H9 (cell line): ENCODE results near the gene PDE4B. TPM values are rescaled to one million over a fixed set of nuclear protein-coding genes. Genes with fewer than 3 reads are reported as not detected.

Experiments used
- DNase-seq: peaks from one replicate; pipeline ENCODE4 v3.0.0-alpha.2; 2017
- H2AFZ ChIP-seq: one replicate; pipeline ENCODE4 v1.6.1; 2013; ENCODE audit warnings: mild to moderate bottlenecking, low read length, control low read depth, moderate library complexity
- H2AK5ac ChIP-seq: 2 replicates; pipeline ENCODE4 v1.6.1; 2013; ENCODE audit warnings: low read length, control low read depth, mixed read lengths; ENCODE audit not compliant: insufficient read length
- H2BK120ac ChIP-seq: one replicate; pipeline ENCODE4 v1.6.1; 2013; ENCODE audit warnings: low read depth, mild to moderate bottlenecking, low read length, control low read depth, inconsistent platforms; ENCODE audit not compliant: poor library complexity, severe bottlenecking
- H2BK12ac ChIP-seq: 2 replicates; pipeline ENCODE4 v1.6.1; 2013; ENCODE audit warnings: low read length, control low read depth, mixed read lengths, low read depth; ENCODE audit not compliant: insufficient read length
- H2BK15ac ChIP-seq: 2 replicates; pipeline ENCODE4 v1.6.1; 2013; ENCODE audit warnings: low read depth, low read length, control low read depth
- H2BK20ac ChIP-seq: one replicate; pipeline ENCODE4 v1.6.1; 2013; ENCODE audit warnings: low read depth, mild to moderate bottlenecking, low read length, control low read depth, inconsistent platforms; ENCODE audit not compliant: poor library complexity, severe bottlenecking
- H2BK5ac ChIP-seq: 2 replicates; pipeline ENCODE4 v1.6.1; 2013; ENCODE audit warnings: low read length, control low read depth, mixed read lengths; ENCODE audit not compliant: insufficient read length
- H3K14ac ChIP-seq: 2 replicates; pipeline ENCODE4 v1.6.1; 2013; ENCODE audit warnings: low read length, control low read depth; ENCODE audit not compliant: insufficient read depth
- H3K18ac ChIP-seq: 2 replicates; pipeline ENCODE4 v1.6.1; 2013; ENCODE audit warnings: low read depth, mild to moderate bottlenecking, mixed read lengths, low read length, control low read depth; ENCODE audit not compliant: insufficient read length
- H3K23ac ChIP-seq: 2 replicates; pipeline ENCODE4 v1.6.1; 2013; ENCODE audit warnings: low read length, control low read depth, mixed read lengths, low read depth; ENCODE audit not compliant: insufficient read length
- H3K23me2 ChIP-seq: 2 replicates; pipeline ENCODE4 v1.6.1; 2013; ENCODE audit warnings: low read depth, mild to moderate bottlenecking, mixed read lengths, low read length, control low read depth; ENCODE audit not compliant: insufficient read length, poor library complexity, severe bottlenecking
- H3K27ac ChIP-seq: 2 replicates; pipeline ENCODE4 v1.5.1; 2013; ENCODE audit warnings: low read length, control low read depth, mixed read lengths, low read depth; ENCODE audit not compliant: insufficient read length
- H3K27me3 ChIP-seq: 2 replicates; pipeline ENCODE4 v1.6.1; 2013; ENCODE audit warnings: low read length, control low read depth, inconsistent platforms; ENCODE audit not compliant: insufficient read depth
- H3K4ac ChIP-seq: 2 replicates; pipeline ENCODE4 v1.6.1; 2013; ENCODE audit warnings: low read depth, mild to moderate bottlenecking, control low read depth, inconsistent platforms, low read length, moderate library complexity
- H3K4me1 ChIP-seq: 2 replicates; pipeline ENCODE4 v1.6.1; 2013; ENCODE audit warnings: low read length, control low read depth, inconsistent platforms; ENCODE audit not compliant: insufficient read depth
- H3K4me2 ChIP-seq: 2 replicates; pipeline ENCODE4 v1.6.1; 2013; ENCODE audit warnings: low read length, control low read depth, mixed read lengths; ENCODE audit not compliant: insufficient read length, insufficient read depth
- H3K56ac ChIP-seq: 2 replicates; pipeline ENCODE4 v1.6.1; 2013; ENCODE audit warnings: low read depth, mild to moderate bottlenecking, mixed read lengths, low read length, control low read depth; ENCODE audit not compliant: insufficient read length
- H3K79me1 ChIP-seq: 2 replicates; pipeline ENCODE4 v1.6.1; 2013; ENCODE audit warnings: low read depth, mild to moderate bottlenecking, moderate library complexity, low read length, control low read depth, inconsistent platforms; ENCODE audit not compliant: insufficient read depth, poor library complexity, severe bottlenecking
- H3K79me2 ChIP-seq: 2 replicates; pipeline ENCODE4 v1.6.1; 2013; ENCODE audit warnings: low read length, control low read depth, inconsistent platforms; ENCODE audit not compliant: insufficient read depth
- H3K9ac ChIP-seq: 2 replicates; pipeline ENCODE4 v1.6.1; 2013; ENCODE audit warnings: low read length, control low read depth, mixed read lengths; ENCODE audit not compliant: insufficient read length; ENCODE audit errors: extremely low read depth
- H3K9me3 ChIP-seq: one replicate; pipeline ENCODE4 v1.6.1; 2013; ENCODE audit warnings: low read depth, low read length, inconsistent platforms; ENCODE audit not compliant: control insufficient read depth
- H3T11ph ChIP-seq: one replicate; pipeline ENCODE4 v1.6.1; 2013; ENCODE audit warnings: mild to moderate bottlenecking, low read length, control low read depth, inconsistent platforms
- H4K20me1 ChIP-seq: one replicate; pipeline ENCODE4 v1.6.1; 2013; ENCODE audit not compliant: control insufficient read depth, insufficient read length, insufficient read depth
- H4K5ac ChIP-seq: 2 replicates; pipeline ENCODE4 v1.6.1; 2013; ENCODE audit warnings: low read depth, mild to moderate bottlenecking, mixed read lengths, low read length, control low read depth; ENCODE audit not compliant: insufficient read length
- H4K8ac ChIP-seq: replicated peaks from 2 replicates; pipeline ENCODE4 v1.6.1; 2013; ENCODE audit warnings: low read length, control low read depth, mixed read lengths, low read depth; ENCODE audit not compliant: insufficient read length
- H4K91ac ChIP-seq: 2 replicates; pipeline ENCODE4 v1.6.1; 2013; ENCODE audit warnings: low read depth, mild to moderate bottlenecking, moderate library complexity, mixed read lengths, low read length, control low read depth; ENCODE audit not compliant: insufficient read length
- H3K27ac Mint-ChIP-seq, 3 experiments: 2 replicates in 2 of 3; 3 replicates in 1 of 3; pipeline ENCODE4 v1.8.0; 2020 to 2021; ENCODE audit warnings: mixed read lengths in 3 of 3, mild to moderate bottlenecking in 1 of 3, moderate library complexity in 1 of 3
- H3K27me3 Mint-ChIP-seq: 2 replicates; pipeline ENCODE4 v1.8.0; 2021; ENCODE audit warnings: low read depth, mild to moderate bottlenecking, moderate library complexity, mixed read lengths
- H3K36me3 Mint-ChIP-seq, 3 experiments: 2 replicates in 2 of 3; 3 replicates in 1 of 3; pipeline ENCODE4 v1.8.0; 2020 to 2021; ENCODE audit warnings: low read depth in 3 of 3, mixed read lengths in 3 of 3; ENCODE audit not compliant: insufficient read depth in 1 of 3
- H3K4me1 Mint-ChIP-seq, 2 experiments: 2 replicates each; pipeline ENCODE4 v1.8.0; 2020; ENCODE audit warnings: mixed read lengths in 2 of 2
- H3K4me3 Mint-ChIP-seq, 2 experiments: 2 replicates in 1 of 2; 3 replicates in 1 of 2; pipeline ENCODE4 v1.8.0; 2020 to 2021; ENCODE audit warnings: mild to moderate bottlenecking in 2 of 2, mixed read lengths in 2 of 2, moderate library complexity in 1 of 2
- H3K9me3 Mint-ChIP-seq, 2 experiments: 2 replicates in 1 of 2; 3 replicates in 1 of 2; pipeline ENCODE4 v1.8.0; 2020; ENCODE audit warnings: mild to moderate bottlenecking in 2 of 2, mixed read lengths in 2 of 2, moderate library complexity in 1 of 2
- CTCF ChIP-seq: fragments of 200-600 bp; sonication (generic); conservative IDR thresholded peaks from 3 replicates; pipeline ENCODE4 v1.8.0; 2021; ENCODE audit warnings: antibody characterized with exemption, mild to moderate bottlenecking
- WGBS: extraction: QIAGEN DNeasy Blood & Tissue Kit; methylation state at CpG from one replicate; pipeline ENCODE4 v1.1.7; 2013; ENCODE audit warnings: missing lambda C conversion rate, low lambda C conversion rate, mixed read lengths; ENCODE audit not compliant: insufficient read length; ENCODE audit errors: extremely low coverage; 5-methylcytosine and 5-hydroxymethylcytosine counted together
- total RNA-seq: library from RNA; stranded (reverse); gene quantifications from 2 replicates; pipeline ENCODE4 v1.2.1, GENCODE V29; 2021

Gene PDE4B
- total RNA-seq, 1 experiment from 2014 or later: 19.8 TPM

GRCh38 chr1:66282343-66282852 lies 489.7 kb downstream of the PDE4B start:
- Histone ChIP-seq H3K9ac (no peak overlapping the region), H3K14ac (no peak overlapping the region), H3K4me1 (no peaks in the 10 kb centered on the region; the same call in 1 of the 2 replicates), H3K79me1 (no peaks in the 10 kb centered on the region), H3K27me3 (no peaks in the 10 kb centered on the region; the same call in 1 of the 2 replicates), H3T11ph (no peak overlapping the region), H4K20me1 (no peaks in the 10 kb centered on the region), H3K18ac (no peak overlapping the region), H3K4ac (no peak overlapping the region), H2AK5ac (no peak overlapping the region), H3K4me2 (no peak overlapping the region), H4K5ac (no peak overlapping the region), H2BK12ac (no peak overlapping the region), H4K91ac (no peak overlapping the region), H3K79me2 (no peaks in the 10 kb centered on the region), H3K23me2 (no peaks in the 10 kb centered on the region), H2BK15ac (no peak overlapping the region), H3K9me3 (no peaks in the 10 kb centered on the region), H4K8ac (no peak overlapping the region), H2AFZ (no peak overlapping the region), H2BK5ac (no peak overlapping the region), H2BK20ac (no peak overlapping the region), H2BK120ac (no peak overlapping the region), H3K23ac (no peak overlapping the region), H3K56ac (no peak overlapping the region), H3K27ac (no peak overlapping the region)
- no peak for DNase-seq
- H3K36me3 Mint-ChIP-seq: no peaks in the 10 kb centered on the region
- no peak overlapping the region for H3K27ac Mint-ChIP-seq
- H3K4me1 Mint-ChIP-seq: peaks cover 9 to 12% of the 10 kb centered on the region in 2 experiments
- no CpG with 5 or more reads among the region's 2 CpGs for WGBS
- no peaks in the 10 kb centered on the region for H3K27me3 Mint-ChIP-seq
- no peak overlapping the region for H3K4me3 Mint-ChIP-seq
- H3K9me3 Mint-ChIP-seq: no peaks in the 10 kb centered on the region
- no peak for TF ChIP-seq CTCF
